GM19468 (cell line): ENCODE measurements around the gene C6orf89.
"Not testable (repeated sequence)": the region's sequence is repeated elsewhere in the genome, so short reads cannot be mapped to it uniquely, and the experiment has no call there.

Experiments
- ATAC-seq: cut with Tn5 transposase; IDR thresholded peaks from one replicate; pipeline ENCODE4 v1.9.1; 2021; ENCODE audit warnings: mild to moderate bottlenecking, moderate library complexity, moderate number of reproducible peaks; ENCODE audit not compliant: unreplicated experiment; ENCODE audit errors: extremely low read depth

The C6orf89 gene

GRCh38 chr6:36941561-36941960 lies 55.8 kb downstream of the C6orf89 start:
- ATAC-seq, result not testable (repeated sequence)

DNA sequence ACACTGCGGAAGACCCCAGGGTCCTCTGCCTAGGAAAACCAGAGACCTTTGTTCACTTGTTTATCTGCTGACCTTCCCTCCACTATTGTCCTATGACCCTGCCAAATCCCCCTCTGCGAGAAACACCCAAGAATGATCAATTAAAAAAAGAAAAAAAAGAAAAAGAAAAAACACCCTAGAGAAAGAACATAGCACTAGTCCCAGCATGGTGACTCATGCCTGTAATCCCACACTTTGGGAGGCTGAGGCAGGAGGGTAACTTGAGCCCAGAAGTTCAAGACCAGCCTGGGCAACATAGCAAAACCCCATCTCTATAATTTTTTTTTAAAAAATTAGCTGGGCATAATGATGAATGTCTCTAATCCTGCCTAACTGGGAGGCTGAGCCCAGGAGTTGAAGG lies 56.6 kb downstream of the C6orf89 start:
- not testable (repeated sequence) for ATAC-seq

DNA sequence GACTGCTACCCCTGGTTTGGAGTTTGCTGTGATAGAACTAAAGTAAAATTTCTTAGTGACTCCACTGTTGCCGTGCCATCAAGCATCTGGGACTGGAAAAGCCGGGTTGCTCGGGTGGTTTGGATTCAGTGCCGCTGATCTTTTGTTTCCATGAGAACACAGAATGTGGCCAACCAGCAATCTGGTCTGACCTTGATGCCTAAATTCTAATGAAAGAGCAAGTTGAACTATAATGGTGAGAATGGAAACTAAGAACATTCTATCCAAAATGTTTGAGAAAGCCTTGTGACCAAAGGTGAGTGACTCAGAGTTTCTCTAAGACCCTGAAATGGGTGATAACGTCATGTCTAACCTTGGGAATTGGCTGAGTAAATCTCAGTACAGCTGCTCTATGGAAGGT lies 58.9 kb downstream of the C6orf89 start:
- no peak for ATAC-seq

GRCh38 chr6:36945301-36945700 lies 59.5 kb downstream of the C6orf89 start:
- ATAC-seq, result no peak

GRCh38 chr6:36946526-36946925 lies 60.8 kb downstream of the C6orf89 start:
- no peak for ATAC-seq

- ATAC-seq, result no peak
Measured at GRCh38 chr6:36947570-36948351, 62.0 kb downstream of the C6orf89 start.

- not testable (repeated sequence) for ATAC-seq
Measured at GRCh38 chr6:36949076-36949475, 63.3 kb downstream of the C6orf89 start.

DNA sequence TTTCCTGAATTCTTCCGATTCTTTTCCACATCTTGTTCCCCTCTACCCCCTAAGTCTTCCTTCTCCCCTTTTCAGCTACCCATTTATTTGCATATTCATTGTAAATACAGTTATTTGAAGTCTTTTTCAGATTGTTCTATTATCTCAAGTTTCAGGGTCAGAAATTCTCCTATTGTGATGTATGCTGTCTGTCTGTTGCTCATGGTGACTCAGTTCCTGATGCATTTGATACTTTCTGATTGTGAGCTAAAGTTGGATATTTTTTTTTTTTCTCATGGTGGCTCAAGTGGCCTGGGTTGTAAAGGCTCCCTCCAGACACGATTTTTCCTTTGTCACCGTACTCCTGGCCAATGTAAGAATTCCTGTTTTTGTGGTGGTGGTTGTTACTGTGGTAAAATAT lies 63.9 kb downstream of the C6orf89 start:
- no peak for ATAC-seq

DNA sequence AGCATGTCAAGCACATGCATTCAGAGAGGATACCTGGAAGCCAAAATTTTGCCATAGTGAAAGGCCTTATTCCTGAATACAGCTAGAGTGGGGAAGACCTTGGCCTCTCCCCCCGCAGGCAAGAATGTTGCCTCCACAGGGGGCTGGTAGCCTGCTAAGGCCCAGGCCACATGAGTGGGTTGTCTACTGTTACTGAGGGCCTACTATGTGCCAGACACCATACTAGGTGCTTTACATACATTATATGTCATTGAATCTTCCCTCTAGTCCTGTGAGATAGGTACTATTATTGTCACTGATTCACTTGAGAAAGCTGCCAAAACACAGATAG lies 68.1 kb downstream of the C6orf89 start:
- no peak for ATAC-seq

- no peak for ATAC-seq
Measured at GRCh38 chr6:36954262-36954931, 68.6 kb downstream of the C6orf89 start, which contains the start of gene PI16. Gene PI16 (plus strand): TSS chr6:36954738. CDS start chr6:36954761, 23 bp downstream.

DNA sequence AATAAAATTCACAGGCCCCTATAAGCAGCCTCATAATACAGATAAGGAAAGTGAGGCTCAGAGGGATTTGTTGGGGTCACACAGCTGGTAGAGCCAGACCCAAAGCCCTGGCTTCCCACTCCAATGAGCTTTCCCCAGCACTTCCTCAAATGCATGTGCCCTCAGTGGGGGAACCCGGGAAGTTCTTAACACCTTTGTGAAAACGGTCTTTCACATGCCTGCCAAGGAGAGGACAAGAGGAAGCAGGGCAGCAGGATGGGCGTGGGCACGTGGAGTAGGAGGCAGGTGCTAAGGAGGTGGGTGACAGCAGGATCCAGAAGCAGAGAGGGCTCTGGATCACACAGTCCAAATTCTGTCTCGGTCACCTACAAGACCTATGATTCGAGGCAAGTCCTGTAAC lies 69.4 kb downstream of the C6orf89 start:
- no peak for ATAC-seq

DNA sequence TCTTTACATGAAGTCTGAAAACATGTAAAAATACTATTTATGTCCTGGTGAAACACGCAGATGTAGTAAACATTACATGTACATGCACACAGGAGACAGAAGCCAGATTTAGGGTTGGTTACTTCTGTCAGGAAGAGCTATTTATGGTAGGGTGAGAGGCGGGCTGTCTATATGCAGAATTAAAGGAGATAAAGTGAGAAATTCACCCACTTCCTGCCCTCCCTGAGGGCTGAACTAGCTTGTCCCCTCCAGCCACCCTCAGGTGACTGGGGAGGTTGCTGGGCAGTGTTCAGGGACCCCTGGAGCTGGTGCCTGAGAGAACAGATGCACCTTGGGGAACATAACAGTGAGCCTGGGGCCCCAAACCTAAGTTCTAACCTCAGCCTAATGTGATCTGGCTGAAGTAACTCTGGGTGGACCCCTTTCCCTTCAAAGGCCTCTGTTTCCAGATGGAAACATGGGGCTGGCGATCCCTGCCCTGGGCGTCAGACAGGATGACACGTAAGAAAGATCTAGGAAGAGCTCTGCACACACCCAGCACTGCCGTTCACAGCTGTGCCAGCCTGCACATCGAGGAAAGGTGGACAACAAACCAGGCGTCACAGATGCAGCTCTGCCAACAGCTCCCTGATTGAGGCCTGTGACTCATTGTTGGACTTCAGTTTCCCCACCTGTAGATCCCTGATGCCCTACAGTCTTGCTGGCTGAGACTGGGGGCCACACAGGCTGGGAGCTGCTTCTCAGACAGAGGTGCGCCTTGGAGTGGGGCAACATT lies 70.1 kb downstream of the C6orf89 start:
- no peak for ATAC-seq

DNA sequence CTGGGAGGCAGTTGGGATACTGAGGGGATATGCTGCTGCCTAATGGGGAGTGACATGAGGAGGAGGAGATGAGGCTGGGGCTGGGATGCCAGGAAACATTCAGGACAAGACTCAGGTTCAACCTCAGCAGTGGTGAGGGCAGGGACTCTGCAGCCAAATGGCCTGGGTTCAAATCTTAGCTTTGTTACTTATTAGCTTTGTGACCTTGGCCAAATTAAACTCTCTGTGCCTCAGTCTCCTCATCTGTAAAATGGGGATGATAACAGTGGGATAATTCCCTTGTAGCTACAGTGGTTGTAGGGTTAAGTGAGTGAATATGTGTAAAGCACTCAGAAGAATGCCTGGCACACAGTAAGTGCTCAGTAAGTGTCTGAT lies 70.7 kb downstream of the C6orf89 start:
- ATAC-seq, result no peak

GRCh38 chr6:36957773-36958271 lies 72.1 kb downstream of the C6orf89 start:
- ATAC-seq, result no peak

GRCh38 chr6:36958775-36959554 lies 73.2 kb downstream of the C6orf89 start:
- ATAC-seq, result no peak

DNA sequence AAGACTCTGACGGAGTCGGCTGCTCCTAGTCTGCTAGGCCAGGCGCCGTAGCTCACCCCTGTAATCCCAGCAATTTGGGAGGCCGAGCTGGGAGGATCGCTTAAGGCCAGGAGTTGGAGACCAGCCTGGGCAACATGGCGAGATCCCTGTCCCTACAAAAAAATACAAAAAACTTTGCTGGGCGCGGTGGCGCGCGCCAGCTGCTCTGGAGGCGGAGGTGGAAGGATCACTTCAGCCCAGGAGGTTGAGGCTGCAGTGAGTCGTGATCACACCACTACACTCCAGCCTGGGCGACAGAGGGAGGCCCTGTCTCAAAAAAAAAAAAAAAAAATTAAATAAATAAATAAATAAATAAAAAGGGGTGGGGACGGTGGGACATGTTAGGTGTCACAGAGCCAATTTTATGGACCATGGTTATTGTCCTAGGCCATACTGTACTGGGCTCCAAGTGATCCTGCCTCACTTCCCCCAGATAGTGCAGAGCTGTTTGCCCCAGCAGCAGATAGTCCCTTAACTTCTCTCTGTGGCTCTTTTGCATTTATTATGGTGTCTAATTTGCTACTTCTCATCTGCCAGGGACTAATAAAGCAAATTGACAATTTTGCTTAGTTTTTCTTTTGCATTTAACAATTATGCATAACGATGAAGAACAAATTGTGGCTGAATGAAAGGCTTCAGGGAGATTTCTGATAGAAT lies 74.0 kb downstream of the C6orf89 start:
- no peak for ATAC-seq

DNA sequence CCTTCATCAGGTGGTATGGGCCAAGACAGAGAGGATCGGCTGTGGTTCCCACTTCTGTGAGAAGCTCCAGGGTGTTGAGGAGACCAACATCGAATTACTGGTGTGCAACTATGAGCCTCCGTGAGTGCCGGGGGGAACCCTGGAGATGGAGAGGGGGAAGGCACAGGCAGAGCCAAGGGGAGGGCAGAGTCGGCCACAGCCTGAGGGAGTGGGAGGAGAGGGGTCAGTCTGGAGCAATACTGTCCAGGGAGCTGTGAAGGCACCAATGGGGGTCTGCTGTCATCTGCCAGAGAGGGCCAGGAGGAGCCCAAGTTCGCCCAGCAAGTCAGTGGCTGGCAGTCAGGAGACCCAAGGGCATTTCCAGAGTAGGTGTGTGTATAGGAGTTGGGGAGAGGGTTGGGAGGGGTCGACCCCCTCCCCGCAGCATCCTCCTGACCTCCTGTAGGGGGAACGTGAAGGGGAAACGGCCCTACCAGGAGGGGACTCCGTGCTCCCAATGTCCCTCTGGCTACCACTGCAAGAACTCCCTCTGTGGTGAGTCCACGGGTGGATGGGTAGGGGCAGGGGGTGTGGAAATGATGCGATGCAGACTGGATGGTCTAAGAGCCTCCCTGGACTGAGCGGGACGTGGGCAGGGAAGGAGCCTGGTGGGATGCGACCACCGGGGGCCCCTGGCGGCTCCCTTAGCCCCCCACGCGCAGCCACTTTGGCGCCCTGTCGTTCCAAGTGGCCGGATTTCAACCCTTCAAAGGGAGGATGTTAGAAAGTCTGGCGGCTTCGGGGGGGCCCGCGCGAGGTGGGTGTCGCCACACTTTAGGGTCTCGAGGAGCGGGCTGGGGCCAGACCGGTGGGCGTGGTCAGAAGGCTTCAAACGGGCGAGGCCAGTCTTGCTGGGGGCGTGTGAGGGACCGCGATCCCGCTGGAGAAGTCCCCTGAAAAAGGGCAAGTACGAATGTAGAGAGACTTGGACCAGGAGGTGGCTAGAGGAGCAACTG lies 76.0 kb downstream of the C6orf89 start:
- no peak for ATAC-seq

- ATAC-seq, result no peak
Measured at GRCh38 chr6:36962874-36963273, 77.1 kb downstream of the C6orf89 start.
